Neural cell (in vitro differentiated cells): ENCODE data around the gene C6orf136.

Source experiments
- EP300 ChIP-seq: fragments of 450-650 bp; conservative IDR thresholded peaks from 2 replicates; pipeline ENCODE4 v1.6.1; 2014; ENCODE audit warnings: antibody characterized with exemption, mild to moderate bottlenecking, moderate library complexity; ENCODE audit not compliant: poor library complexity, severe bottlenecking
- EZH2 ChIP-seq: fragments of 200-600, 300-800 bp; shearing (Covaris generic), sonication (generic); IDR thresholded peaks from 2 replicates; pipeline ENCODE4 v1.6.1; 2014; ENCODE audit warnings: antibody characterized with exemption, low read length, borderline replicate concordance, mild to moderate bottlenecking; ENCODE audit not compliant: insufficient read depth, poor library complexity, severe bottlenecking
- MXI1 ChIP-seq: fragments of 450-650 bp; conservative IDR thresholded peaks from 2 replicates; pipeline ENCODE4 v1.6.1; 2014; ENCODE audit warnings: antibody characterized with exemption, mild to moderate bottlenecking; ENCODE audit not compliant: poor library complexity, severe bottlenecking
- POLR2AphosphoS5 ChIP-seq: IDR thresholded peaks from 2 replicates; pipeline ENCODE4 v1.6.1; 2012
- RAD21 ChIP-seq: fragments of 450-650 bp; conservative IDR thresholded peaks from 2 replicates; pipeline ENCODE4 v1.6.1; 2014; ENCODE audit warnings: antibody characterized with exemption, mild to moderate bottlenecking, moderate library complexity
- TF ChIP-seq, protein P1 (sequence below): fragments of 450-650 bp; IDR thresholded peaks from 2 replicates; pipeline ENCODE4 v1.5.1; 2014; ENCODE audit warnings: antibody characterized with exemption, mild to moderate bottlenecking, moderate library complexity; ENCODE audit not compliant: poor library complexity, severe bottlenecking
- TF ChIP-seq, protein P2 (sequence below): IDR thresholded peaks from 2 replicates; pipeline ENCODE4 v1.6.1; 2012; ENCODE audit warnings: borderline replicate concordance

DNA sequence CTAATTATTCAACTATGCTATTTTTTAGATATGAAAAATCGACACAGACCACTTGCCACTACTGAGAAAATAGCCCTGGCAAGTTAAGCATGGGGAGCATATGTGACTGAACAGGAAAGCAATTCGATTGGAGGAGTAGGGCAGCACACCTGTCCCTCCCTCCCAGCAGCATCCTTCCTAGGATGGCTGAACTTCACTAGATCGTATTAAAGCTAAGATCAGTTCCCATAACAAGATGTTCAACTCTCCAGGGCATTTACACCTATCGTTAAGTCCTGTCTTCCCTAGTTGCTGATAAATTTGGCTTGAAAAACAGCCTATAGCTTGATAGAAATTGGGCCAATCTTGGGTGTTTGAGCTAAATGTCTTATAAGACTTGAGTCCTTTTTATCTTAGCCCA is 36.9 kb upstream of the C6orf136 start:
- TF ChIP-seq, protein P1, sequence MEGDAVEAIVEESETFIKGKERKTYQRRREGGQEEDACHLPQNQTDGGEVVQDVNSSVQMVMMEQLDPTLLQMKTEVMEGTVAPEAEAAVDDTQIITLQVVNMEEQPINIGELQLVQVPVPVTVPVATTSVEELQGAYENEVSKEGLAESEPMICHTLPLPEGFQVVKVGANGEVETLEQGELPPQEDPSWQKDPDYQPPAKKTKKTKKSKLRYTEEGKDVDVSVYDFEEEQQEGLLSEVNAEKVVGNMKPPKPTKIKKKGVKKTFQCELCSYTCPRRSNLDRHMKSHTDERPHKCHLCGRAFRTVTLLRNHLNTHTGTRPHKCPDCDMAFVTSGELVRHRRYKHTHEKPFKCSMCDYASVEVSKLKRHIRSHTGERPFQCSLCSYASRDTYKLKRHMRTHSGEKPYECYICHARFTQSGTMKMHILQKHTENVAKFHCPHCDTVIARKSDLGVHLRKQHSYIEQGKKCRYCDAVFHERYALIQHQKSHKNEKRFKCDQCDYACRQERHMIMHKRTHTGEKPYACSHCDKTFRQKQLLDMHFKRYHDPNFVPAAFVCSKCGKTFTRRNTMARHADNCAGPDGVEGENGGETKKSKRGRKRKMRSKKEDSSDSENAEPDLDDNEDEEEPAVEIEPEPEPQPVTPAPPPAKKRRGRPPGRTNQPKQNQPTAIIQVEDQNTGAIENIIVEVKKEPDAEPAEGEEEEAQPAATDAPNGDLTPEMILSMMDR, result no peak
- TF ChIP-seq, protein P2, sequence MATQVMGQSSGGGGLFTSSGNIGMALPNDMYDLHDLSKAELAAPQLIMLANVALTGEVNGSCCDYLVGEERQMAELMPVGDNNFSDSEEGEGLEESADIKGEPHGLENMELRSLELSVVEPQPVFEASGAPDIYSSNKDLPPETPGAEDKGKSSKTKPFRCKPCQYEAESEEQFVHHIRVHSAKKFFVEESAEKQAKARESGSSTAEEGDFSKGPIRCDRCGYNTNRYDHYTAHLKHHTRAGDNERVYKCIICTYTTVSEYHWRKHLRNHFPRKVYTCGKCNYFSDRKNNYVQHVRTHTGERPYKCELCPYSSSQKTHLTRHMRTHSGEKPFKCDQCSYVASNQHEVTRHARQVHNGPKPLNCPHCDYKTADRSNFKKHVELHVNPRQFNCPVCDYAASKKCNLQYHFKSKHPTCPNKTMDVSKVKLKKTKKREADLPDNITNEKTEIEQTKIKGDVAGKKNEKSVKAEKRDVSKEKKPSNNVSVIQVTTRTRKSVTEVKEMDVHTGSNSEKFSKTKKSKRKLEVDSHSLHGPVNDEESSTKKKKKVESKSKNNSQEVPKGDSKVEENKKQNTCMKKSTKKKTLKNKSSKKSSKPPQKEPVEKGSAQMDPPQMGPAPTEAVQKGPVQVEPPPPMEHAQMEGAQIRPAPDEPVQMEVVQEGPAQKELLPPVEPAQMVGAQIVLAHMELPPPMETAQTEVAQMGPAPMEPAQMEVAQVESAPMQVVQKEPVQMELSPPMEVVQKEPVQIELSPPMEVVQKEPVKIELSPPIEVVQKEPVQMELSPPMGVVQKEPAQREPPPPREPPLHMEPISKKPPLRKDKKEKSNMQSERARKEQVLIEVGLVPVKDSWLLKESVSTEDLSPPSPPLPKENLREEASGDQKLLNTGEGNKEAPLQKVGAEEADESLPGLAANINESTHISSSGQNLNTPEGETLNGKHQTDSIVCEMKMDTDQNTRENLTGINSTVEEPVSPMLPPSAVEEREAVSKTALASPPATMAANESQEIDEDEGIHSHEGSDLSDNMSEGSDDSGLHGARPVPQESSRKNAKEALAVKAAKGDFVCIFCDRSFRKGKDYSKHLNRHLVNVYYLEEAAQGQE, result no peak
- no peak for TF ChIP-seq EP300
- no peak for TF ChIP-seq RAD21
- no peak for TF ChIP-seq POLR2AphosphoS5
- no peak for TF ChIP-seq EZH2
- TF ChIP-seq MXI1, result no peak
